Ishikawa (cell line): ENCODE data around the gene CALU.

Experiments used
- EGR1 ChIP-seq: IDR thresholded peaks from 2 replicates; pipeline ENCODE4 v1.6.1; 2012
- EP300 ChIP-seq: IDR thresholded peaks from 2 replicates; pipeline ENCODE4 v1.6.1; 2012; ENCODE audit warnings: borderline replicate concordance
- MAX ChIP-seq: IDR thresholded peaks from 2 replicates; pipeline ENCODE4 v1.6.1; 2012
- RAD21 ChIP-seq: IDR thresholded peaks from 2 replicates; pipeline ENCODE4 v1.6.1; 2012; ENCODE audit warnings: low read depth
- YY1 ChIP-seq: IDR thresholded peaks from 2 replicates; pipeline ENCODE4 v1.6.1; 2012; ENCODE audit warnings: low read depth
- ZBTB7A ChIP-seq: IDR thresholded peaks from 2 replicates; pipeline ENCODE4 v1.6.1; 2012; ENCODE audit warnings: low read depth

DNA sequence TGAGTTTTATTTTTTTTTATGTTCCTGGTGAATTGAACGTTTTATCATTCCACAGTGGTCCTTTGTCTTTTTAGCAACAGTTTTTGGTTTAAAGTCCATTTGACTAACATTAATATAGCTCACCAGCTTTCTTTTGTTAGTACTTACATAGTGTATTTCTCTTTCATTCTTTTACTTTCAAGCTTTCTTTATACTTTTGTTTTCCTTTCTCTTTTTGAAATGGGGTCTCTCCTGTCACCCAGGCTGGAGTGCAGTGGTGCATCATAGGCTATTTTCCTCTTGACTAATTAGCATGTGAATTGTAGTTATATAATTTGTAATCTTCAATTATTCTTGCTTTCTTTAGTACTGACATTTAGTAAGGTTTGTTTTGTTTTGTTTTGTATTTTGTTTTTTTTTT is 39.3 kb upstream of the CALU start:
- TF ChIP-seq ZBTB7A (no peak), EP300 (no peak), EGR1 (no peak), YY1 (no peak), MAX (no peak), RAD21 (no peak)
